Cerebellar nuclear complex (tissue), 1 donor: Measurements from ENCODE around the gene COL11A1.

Source experiments
- DNase-seq, 2 experiments: peaks; one replicate each; lab custom pipeline; 2025; lab: John Stamatoyannopoulos, UW

Gene COL11A1

DNA sequence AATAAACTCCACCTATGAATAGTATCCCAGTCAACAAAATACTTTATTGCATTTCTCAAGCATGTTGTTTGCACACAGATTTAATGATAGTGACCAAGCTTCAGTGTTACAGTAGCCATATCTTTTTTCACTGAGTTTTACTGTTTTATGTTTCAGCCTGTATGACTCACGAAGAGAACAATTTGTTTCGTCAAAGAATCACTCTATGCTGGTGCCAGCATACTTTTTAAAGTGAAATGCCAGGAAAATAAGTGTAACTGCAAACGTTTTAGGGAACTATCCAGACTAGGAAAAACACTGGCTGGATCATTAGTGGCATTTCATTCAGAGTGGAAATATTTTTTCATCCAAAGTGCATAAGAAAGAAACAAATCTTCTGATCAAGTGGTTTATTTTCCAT lies 210.8 kb downstream of the COL11A1 start:
- no peak for DNase-seq

GRCh38 chr1:102896771-102897170 lies 211.6 kb downstream of the COL11A1 start:
- no peak for DNase-seq

DNA sequence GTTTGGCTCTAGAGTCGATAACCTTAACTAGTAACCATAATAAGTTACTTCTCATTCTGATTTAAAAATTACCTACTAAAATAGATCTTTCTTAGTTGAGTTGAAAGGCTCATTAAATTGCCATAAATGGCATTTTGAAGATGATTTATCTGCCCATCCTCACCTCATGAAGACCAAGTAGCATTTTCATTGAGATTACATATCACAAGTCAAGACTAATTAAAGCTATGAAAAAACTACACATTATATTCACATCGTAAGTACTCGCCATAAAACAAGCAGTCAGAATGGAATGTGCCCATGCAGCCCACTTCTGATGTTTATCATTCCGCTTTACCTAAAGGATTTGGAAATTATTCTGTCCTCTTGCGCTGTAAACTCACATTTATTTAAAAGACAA lies 212.0 kb downstream of the COL11A1 start:
- DNase-seq, result no peak

- DNase-seq, result no peak
Measured at GRCh38 chr1:102891868-102892625, 216.3 kb downstream of the COL11A1 start.

- no peak for DNase-seq
Measured at GRCh38 chr1:102886638-102887037, 221.7 kb downstream of the COL11A1 start.

- DNase-seq, result no peak
Measured at GRCh38 chr1:102884238-102884637, 224.1 kb downstream of the COL11A1 start.

GRCh38 chr1:102879439-102879993 lies 228.8 kb downstream of the COL11A1 start:
- DNase-seq, result no peak

- no peak for DNase-seq
Measured at GRCh38 chr1:102875756-102876155, 232.6 kb downstream of the COL11A1 start.

DNA sequence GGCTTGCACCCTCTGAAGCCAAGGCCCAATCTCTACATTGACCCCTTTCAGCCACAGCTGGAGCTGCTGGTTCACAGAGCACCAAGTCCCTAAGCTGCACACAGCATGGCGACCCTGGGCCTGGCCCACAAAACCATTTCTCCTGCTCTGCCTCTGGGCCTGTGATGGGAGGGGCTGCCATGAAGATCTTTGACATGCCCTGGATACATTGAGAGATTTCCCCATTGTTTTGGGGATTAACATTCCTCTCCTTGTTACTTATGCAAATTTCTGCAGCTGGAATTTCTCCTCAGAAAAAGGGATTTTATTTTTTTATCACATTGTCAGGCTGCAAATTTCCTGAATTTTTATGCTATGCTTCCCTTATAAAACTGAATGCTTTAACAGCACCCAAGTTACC lies 235.8 kb downstream of the COL11A1 start:
- DNase-seq, result no peak

- DNase-seq, result no peak
Measured at GRCh38 chr1:102872097-102872496, 236.2 kb downstream of the COL11A1 start.

GRCh38 chr1:102863704-102864103 lies 244.6 kb downstream of the COL11A1 start:
- no peak for DNase-seq

GRCh38 chr1:102861247-102861646 lies 247.1 kb downstream of the COL11A1 start:
- no peak for DNase-seq

- DNase-seq, result no peak
Measured at GRCh38 chr1:102858695-102859094, 249.6 kb downstream of the COL11A1 start.

DNA sequence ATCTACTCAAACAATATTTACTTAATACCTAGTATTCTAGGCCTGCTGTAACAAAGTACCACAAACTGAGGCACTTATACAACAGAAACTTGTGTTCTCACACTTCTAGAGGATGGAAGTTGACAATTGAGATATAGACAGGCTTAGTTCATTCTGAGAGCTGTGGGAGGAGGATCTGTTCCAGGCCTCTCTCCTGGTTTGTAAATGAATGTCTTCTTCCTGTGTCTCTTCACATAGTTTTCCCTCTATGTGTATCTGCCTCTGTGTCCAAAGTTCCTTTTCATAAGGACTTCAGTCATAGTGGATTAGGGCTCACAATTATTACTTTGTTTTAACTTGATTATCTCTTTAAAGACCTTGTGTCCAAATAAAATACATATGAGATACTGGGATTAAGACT lies 251.1 kb downstream of the COL11A1 start:
- no peak for DNase-seq

DNA sequence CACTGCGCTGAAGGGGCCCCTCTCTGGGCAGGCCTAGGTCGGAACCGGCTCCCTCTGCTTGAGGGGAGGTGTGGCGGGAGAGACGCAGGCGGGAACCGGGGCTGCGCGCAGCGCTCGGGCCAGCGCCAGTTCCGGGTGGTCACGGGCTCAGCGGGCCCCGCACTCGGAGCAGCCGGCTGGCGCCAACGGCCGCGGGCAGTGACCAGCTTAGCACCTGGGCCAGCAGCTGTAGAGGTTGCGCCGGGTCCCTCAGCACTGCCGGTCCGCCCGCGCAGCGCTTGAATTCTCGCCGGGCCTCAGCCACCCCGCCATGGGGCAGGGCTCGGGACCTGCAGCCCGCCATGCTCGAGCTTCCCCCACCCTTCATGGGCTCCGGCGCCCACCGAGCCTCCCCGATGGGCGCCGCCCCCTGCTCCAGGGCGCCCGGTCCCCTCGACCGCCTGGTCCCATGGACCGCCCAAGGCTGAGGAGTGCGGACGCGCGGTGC lies 254.6 kb downstream of the COL11A1 start:
- DNase-seq, result no peak

- DNase-seq, result no peak
Measured at GRCh38 chr1:102853136-102853535, 255.2 kb downstream of the COL11A1 start.

DNA sequence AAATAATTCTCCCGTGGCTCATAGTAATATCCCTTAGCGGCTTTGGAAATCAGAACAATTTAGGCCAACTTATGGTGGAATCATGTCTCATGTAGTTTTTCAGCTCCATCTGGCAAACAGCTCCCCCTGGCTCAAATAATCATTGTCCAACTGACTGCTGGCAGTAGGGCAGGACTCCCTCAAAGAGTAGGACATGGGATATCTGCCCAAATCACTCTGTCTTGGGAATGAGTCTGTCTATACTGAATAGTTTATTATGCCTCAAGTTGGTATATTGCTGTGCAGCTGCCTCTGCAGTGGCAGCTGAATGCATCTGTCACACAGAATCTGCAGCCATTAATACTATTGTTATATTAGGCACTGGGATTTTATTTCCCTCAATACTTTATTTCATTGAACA lies 255.7 kb downstream of the COL11A1 start:
- no peak for DNase-seq

GRCh38 chr1:102851616-102852015 lies 256.7 kb downstream of the COL11A1 start:
- no peak for DNase-seq

- DNase-seq, result no peak
Measured at GRCh38 chr1:102842606-102843005, 265.7 kb downstream of the COL11A1 start.

- no peak for DNase-seq
Measured at GRCh38 chr1:102840741-102841140, 267.6 kb downstream of the COL11A1 start.

DNA sequence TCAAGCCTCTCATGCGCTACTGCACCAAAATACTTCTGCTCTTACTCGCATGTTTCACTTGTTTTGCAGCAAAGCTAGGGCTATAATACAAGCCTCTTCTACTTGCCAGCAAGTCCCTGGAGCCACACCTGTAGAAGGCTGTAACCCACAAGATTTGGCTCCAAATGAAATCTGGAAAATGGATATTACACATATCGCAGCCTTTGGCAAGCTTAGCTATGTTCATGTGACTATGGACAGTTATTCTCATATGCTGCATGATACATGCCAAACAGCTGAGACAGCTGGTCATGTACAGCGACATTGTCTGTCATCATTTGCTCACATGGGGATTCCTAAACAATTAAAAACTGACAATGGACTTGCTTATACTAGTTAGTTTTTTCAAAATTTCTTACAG lies 270.3 kb downstream of the COL11A1 start:
- DNase-seq, result no peak

DNA sequence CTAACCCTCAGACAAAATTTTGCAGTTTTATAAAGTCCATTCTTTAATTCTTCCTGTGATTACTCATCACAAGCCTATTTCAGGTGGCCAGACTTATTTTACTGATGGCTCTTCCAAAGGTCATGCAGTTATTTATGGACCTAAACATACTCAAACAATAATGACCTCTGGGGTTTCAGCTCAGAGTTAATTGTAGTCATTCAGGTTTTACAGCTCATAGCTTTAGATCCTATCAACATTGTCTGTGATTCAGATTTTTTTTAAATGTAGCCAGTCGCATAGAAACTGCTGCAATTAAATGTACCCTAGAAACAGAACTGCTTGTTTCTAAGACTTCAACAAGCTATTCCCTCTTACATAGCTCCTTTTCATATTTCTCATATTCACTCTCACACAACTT lies 270.8 kb downstream of the COL11A1 start:
- DNase-seq, result no peak

DNA sequence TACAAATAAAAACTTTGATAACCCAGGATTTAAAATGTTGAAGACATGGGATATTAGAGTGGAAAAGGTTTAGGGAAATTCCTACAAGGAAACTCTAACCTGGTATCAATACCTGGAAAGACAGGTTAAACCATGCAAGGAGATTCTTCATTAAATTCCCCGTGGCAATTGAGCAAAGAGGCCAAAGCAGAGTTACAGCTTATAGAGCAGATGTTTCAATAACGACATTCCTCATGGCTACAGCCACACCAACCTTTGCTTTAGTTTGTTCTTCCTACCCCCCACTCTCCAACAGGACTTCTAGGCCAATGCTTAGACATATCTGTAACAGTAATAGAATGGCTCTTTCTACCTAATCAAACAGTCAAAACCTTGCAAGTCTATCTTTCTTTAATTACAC lies 271.3 kb downstream of the COL11A1 start:
- no peak for DNase-seq
